GM23338 (cell line): Measurements from ENCODE around the gene OCA2. TPM values are rescaled to one million over a fixed set of nuclear protein-coding genes. Genes with fewer than 3 reads are reported as not detected.
"Not testable (repeated sequence)": the region's sequence is repeated elsewhere in the genome, so short reads cannot be mapped to it uniquely, and the experiment has no call there.

Experiments used
- ATAC-seq: fragments of 200-7000 bp; cut with Tn5 transposase; 3 replicates; pipeline ENCODE4 v1.9.1; 2020
- DNase-seq: peaks from one replicate; pipeline ENCODE4 v3.0.0-alpha.2; 2015; ENCODE audit warnings: low spot score
- H2AFZ ChIP-seq: fragments of 200-600 bp; sonication (generic); 2 replicates; pipeline ENCODE4 v1.8.0; 2016; ENCODE audit warnings: antibody characterized with exemption, mild to moderate bottlenecking, moderate library complexity
- H3F3A ChIP-seq: fragments of 200-600 bp; sonication (generic); replicated peaks from 2 replicates; pipeline ENCODE4 v1.8.0; 2017; ENCODE audit warnings: antibody characterized with exemption, mixed run types, low read depth
- H3K27ac ChIP-seq: fragments of 200-600 bp; sonication (generic); 2 replicates; pipeline ENCODE4 v1.6.1; 2016; ENCODE audit warnings: low read depth
- H3K27me3 ChIP-seq: fragments of 200-600 bp; sonication (generic); 2 replicates; pipeline ENCODE4 v1.8.0; 2016; ENCODE audit warnings: mild to moderate bottlenecking, mixed run types, moderate library complexity; ENCODE audit not compliant: insufficient read depth
- H3K36me3 ChIP-seq: fragments of 200-600 bp; sonication (generic); 2 replicates; pipeline ENCODE4 v1.8.0; 2016; ENCODE audit warnings: mild to moderate bottlenecking; ENCODE audit not compliant: insufficient read depth
- H3K4me1 ChIP-seq: fragments of 200-600 bp; sonication (generic); 2 replicates; pipeline ENCODE4 v1.8.0; 2016; ENCODE audit warnings: mild to moderate bottlenecking, moderate library complexity; ENCODE audit not compliant: insufficient read depth
- H3K4me2 ChIP-seq: fragments of 200-600 bp; sonication (generic); 2 replicates; pipeline ENCODE4 v1.7.1; 2017; ENCODE audit warnings: mixed run types
- H3K4me3 ChIP-seq: fragments of 200-600 bp; sonication (generic); 2 replicates; pipeline ENCODE4 v1.6.1; 2016; ENCODE audit warnings: mixed run types
- H3K79me2 ChIP-seq: fragments of 200-600 bp; sonication (generic); replicated peaks from 2 replicates; pipeline ENCODE4 v1.8.0; 2017; ENCODE audit warnings: mild to moderate bottlenecking; ENCODE audit not compliant: insufficient read depth
- H3K9me2 ChIP-seq: fragments of 200-600 bp; sonication (generic); 2 replicates; pipeline ENCODE4 v1.8.0; 2017; ENCODE audit not compliant: insufficient read depth
- H4K20me1 ChIP-seq: fragments of 200-600 bp; sonication (generic); replicated peaks from 2 replicates; pipeline ENCODE4 v1.8.0; 2017; ENCODE audit warnings: mild to moderate bottlenecking; ENCODE audit not compliant: insufficient read depth
- H3K27ac Mint-ChIP-seq: 2 replicates; pipeline ENCODE4 v1.8.0; 2020; ENCODE audit warnings: inconsistent platforms, mild to moderate bottlenecking, moderate library complexity, mixed read lengths
- H3K27me3 Mint-ChIP-seq: 3 replicates; pipeline ENCODE4 v1.8.0; 2022; ENCODE audit warnings: low read depth, mild to moderate bottlenecking, moderate library complexity, mixed read lengths, inconsistent platforms; ENCODE audit not compliant: insufficient read depth, poor library complexity
- H3K36me3 Mint-ChIP-seq: 3 replicates; pipeline ENCODE4 v1.8.0; 2021; ENCODE audit warnings: low read depth, mild to moderate bottlenecking, inconsistent platforms, moderate library complexity, mixed read lengths
- H3K4me1 Mint-ChIP-seq: 3 replicates; pipeline ENCODE4 v1.8.0; 2020; ENCODE audit warnings: mild to moderate bottlenecking, inconsistent platforms, mixed read lengths
- H3K4me3 Mint-ChIP-seq: 3 replicates; pipeline ENCODE4 v1.8.0; 2021; ENCODE audit warnings: moderate library complexity, mild to moderate bottlenecking, inconsistent platforms, mixed read lengths
- H3K9me3 Mint-ChIP-seq: 3 replicates; pipeline ENCODE4 v1.8.0; 2020; ENCODE audit warnings: moderate library complexity, mild to moderate bottlenecking, inconsistent platforms, mixed read lengths
- CTCF ChIP-seq, 2 experiments: fragments of 200-600 bp in 1 of 2; sonication (generic) in 1 of 2; conservative IDR thresholded peaks; 2 replicates each; pipeline versions ENCODE4 v1.5.1 to v1.6.1; 2016 to 2017; ENCODE audit warnings: antibody characterized with exemption in 2 of 2, low read depth in 2 of 2, mild to moderate bottlenecking in 2 of 2, moderate library complexity in 1 of 2
- ETS1 ChIP-seq: IDR thresholded peaks from 2 replicates; pipeline ENCODE4 v1.6.1; 2016; ENCODE audit warnings: antibody characterized with exemption
- EZH2 ChIP-seq: fragments of 200-600 bp; sonication (generic); IDR thresholded peaks from one replicate; pipeline ENCODE4 v1.8.0; 2017; ENCODE audit warnings: antibody characterized with exemption, mild to moderate bottlenecking, low read depth; ENCODE audit not compliant: unreplicated experiment
- EZH2phosphoT487 ChIP-seq: fragments of 200-600 bp; sonication (generic); IDR thresholded peaks from one replicate; pipeline ENCODE4 v1.8.1; 2018; ENCODE audit warnings: antibody characterized with exemption; ENCODE audit not compliant: unreplicated experiment
- STAT1 ChIP-seq: IDR thresholded peaks from one replicate; pipeline ENCODE4 v1.6.1; 2016; ENCODE audit warnings: antibody characterized with exemption; ENCODE audit not compliant: unreplicated experiment
- ZNF114 ChIP-seq: fragments of 250-450 bp; sonication (Bioruptor Pico); IDR thresholded peaks from 2 replicates; pipeline ENCODE4 v1.5.0; 2020; ENCODE audit warnings: mild to moderate bottlenecking, moderate library complexity
- ZNF462 ChIP-seq: fragments of 250-450 bp; sonication (Bioruptor Pico); IDR thresholded peaks from 2 replicates; pipeline ENCODE4 v1.5.0; 2020; ENCODE audit warnings: mild to moderate bottlenecking, moderate library complexity
- polyA plus RNA-seq: library from polyadenylated mRNA; unstranded; fragments of >200 nt; fragmentation: Nextera tagmentation; extraction: Ambion mirVana; gene quantifications from 2 replicates; pipeline ENCODE4 v1.2.1, GENCODE V29; 2016
- total RNA-seq: library from RNA; depleted of rRNA; stranded (reverse); fragments of >200 nt; shearing (Covaris generic); gene quantifications from 2 replicates; pipeline ENCODE4 v1.2.3, GENCODE V29; 2014

Gene OCA2
- total and polyA plus RNA-seq, 2 experiments from 2014 or later = 0.40 to 0.69 TPM

- Histone ChIP-seq H3F3A (no peaks in the 10 kb centered on the region), H3K9me2 (0 out of 2 replicates have a peak, but pooled peaks cover 6% of the 10 kb centered on the region), H2AFZ (no peak overlapping the region), H4K20me1 (no peaks in the 10 kb centered on the region), H3K79me2 (no peaks in the 10 kb centered on the region), H3K36me3 (no peaks in the 10 kb centered on the region), H3K4me3 (no peak overlapping the region), H3K4me2 (no peak overlapping the region), H3K4me1 (no peaks in the 10 kb centered on the region), H3K27me3 (no peaks in the 10 kb centered on the region), H3K27ac (no peak overlapping the region)
- no peak for ATAC-seq
- TF ChIP-seq CTCF (conservative IDR thresholded peaks at IDR 0.05; ENCODE audit: low read depth in 2 of 2) (no peak), EZH2phosphoT487 (no peak), ETS1 (no peak), STAT1 (no peak), ZNF114 (no peak), EZH2 (no peak), ZNF462 (CRISPR knock-in tag) (no peak)
- Mint-ChIP-seq H3K4me1 (no peaks in the 10 kb centered on the region), H3K9me3 (peaks cover 12% of the 10 kb centered on the region; the same call in 1 of the 3 replicates), H3K27me3 (no peaks in the 10 kb centered on the region), H3K36me3 (no peaks in the 10 kb centered on the region), H3K27ac (no peak overlapping the region), H3K4me3 (no peak overlapping the region)
- no peak for DNase-seq
Observed at GRCh38 chr15:28012231-28012630, 86.9 kb downstream of the OCA2 start.

GRCh38 chr15:28008175-28008574 is 90.9 kb downstream of the OCA2 start:
- H3K4me2 ChIP-seq, H3K36me3 ChIP-seq, H3K4me1 ChIP-seq, H3K4me3 ChIP-seq, H3K27me3 Mint-ChIP-seq, ATAC-seq, H4K20me1 ChIP-seq, H2AFZ ChIP-seq, H3K79me2 ChIP-seq, H3K4me3 Mint-ChIP-seq, H3F3A ChIP-seq, H3K27ac ChIP-seq, H3K36me3 Mint-ChIP-seq, H3K9me2 ChIP-seq, H3K27me3 ChIP-seq, H3K4me1 Mint-ChIP-seq, H3K27ac Mint-ChIP-seq, DNase-seq: not testable (repeated sequence)
- peaks cover 12% of the 10 kb centered on the region; the same call in 1 of the 3 replicates for H3K9me3 Mint-ChIP-seq
